Stimulated activated CD8-positive, alpha-beta memory T cell treated with anti-CD3 and anti-CD28 coated beads, Interleukin-2, amount 100 ng/mL, for 1 hour (primary cell): ENCODE measurements around the gene FGFR3.

Experiments
- DNase-seq, 2 donors: peaks; one replicate each; pipeline ENCODE4 v3.0.0-alpha.2; 2020; ENCODE audit warnings: low read depth in 2 of 2

Gene FGFR3

DNA sequence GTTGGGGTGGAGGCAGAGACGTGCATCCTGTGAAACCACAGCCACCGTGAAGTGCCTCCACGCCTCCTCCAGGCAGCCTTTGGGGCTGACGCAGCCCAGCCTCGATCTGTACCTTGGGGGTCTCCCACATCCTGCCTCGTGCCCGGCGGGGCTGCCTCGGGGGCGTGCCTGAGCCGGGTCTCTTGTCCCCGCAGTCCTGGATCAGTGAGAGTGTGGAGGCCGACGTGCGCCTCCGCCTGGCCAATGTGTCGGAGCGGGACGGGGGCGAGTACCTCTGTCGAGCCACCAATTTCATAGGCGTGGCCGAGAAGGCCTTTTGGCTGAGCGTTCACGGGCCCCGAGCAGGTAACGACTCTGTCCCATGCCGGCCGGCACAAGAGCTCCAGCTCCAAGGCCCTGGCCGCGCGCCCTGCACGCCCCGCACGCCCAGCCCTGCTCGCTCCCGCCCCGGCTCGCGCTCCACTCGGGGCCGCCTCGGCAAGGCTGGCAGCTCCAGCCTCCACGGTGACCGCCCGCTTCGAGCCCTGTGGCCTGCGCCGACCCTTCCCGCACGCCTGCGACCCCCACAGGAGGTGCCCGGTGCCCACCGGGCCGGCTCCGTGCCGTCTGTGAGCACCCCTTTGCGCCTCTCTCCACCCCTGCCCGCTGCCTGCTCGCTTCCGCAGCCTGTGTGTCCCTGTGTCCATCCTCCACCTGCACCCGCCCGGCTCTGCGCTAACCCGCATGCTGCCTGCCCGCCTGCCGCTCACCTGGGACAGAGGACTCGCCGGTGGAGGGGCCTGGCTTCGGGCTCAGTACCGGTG lies 9.8 kb downstream of the FGFR3 start:
- DNase-seq, result no peak

DNA sequence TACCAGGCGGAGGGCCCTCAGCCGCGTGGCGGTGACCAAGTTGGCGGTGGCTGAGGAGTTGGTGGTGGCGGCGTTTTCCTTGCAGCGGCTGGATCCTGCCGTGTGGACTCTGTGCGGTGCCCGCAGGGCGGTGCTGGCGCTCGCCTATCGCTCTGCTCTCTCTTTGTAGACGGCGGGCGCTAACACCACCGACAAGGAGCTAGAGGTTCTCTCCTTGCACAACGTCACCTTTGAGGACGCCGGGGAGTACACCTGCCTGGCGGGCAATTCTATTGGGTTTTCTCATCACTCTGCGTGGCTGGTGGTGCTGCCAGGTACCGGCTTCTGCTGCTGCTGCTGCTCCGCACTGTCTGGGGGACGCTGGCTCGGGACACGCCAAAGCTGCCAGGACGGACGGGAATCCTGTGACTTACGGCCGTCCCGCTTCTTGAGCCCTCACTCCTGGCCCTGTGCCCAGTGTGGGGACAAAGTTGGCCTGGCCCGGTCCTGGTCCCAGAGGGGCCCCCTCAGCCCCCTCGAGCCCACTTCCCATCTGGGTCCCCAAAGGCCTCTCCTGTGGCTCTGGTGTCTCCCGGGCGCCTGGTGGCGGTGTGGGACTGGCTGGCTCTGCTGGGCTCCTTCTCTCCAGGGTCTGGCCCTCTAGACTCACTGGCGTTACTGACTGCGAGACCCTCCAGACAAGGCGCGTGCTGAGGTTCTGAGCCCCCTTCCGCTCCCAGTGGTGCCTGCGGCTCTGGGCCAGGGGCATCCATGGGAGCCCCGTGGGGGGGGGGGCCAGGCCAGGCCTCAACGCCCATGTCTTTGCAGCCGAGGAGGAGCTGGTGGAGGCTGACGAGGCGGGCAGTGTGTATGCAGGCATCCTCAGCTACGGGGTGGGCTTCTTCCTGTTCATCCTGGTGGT lies 10.7 kb downstream of the FGFR3 start:
- DNase-seq, result no peak

GRCh38 chr4:1804638-1805492 lies 11.8 kb downstream of the FGFR3 start:
- DNase-seq, result no peak

GRCh38 chr4:1805493-1806222 lies 12.6 kb downstream of the FGFR3 start:
- DNase-seq, result no peak

DNA sequence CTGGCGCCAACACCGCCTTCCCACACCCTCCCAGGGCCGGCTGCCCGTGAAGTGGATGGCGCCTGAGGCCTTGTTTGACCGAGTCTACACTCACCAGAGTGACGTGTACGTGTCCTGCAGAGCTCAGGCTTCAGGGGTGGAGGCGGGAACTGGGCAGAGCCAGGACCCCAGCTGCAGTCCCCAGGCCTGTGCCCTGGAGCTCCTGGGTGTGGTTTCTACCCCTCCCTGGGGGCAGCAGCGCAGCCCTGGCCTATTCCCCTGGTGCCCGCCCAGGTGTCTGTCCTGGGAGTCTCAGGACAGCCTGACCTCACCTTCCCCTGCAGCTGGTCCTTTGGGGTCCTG lies 13.1 kb downstream of the FGFR3 start:
- no peak for DNase-seq

DNA sequence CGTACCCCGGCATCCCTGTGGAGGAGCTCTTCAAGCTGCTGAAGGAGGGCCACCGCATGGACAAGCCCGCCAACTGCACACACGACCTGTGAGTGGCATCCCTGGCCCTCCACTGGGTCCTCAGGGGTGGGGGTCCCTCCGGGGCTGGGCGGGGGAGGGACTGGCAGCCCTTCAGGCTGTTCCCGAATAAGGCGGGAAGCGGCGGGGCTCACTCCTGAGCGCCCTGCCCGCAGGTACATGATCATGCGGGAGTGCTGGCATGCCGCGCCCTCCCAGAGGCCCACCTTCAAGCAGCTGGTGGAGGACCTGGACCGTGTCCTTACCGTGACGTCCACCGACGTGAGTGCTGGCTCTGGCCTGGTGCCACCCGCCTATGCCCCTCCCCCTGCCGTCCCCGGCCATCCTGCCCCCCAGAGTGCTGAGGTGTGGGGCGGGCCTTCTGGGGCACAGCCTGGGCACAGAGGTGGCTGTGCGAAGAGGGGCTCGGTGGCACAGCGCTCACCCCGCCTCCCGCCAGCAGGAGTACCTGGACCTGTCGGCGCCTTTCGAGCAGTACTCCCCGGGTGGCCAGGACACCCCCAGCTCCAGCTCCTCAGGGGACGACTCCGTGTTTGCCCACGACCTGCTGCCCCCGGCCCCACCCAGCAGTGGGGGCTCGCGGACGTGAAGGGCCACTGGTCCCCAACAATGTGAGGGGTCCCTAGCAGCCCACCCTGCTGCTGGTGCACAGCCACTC lies 13.7 kb downstream of the FGFR3 start:
- no peak for DNase-seq

GRCh38 chr4:1807332-1807777 lies 14.3 kb downstream of the FGFR3 start:
- DNase-seq, result no peak

GRCh38 chr4:1808396-1808795 lies 15.3 kb downstream of the FGFR3 start:
- no peak for DNase-seq

- no peak for DNase-seq
Measured at GRCh38 chr4:1808851-1809753, 16.0 kb downstream of the FGFR3 start.

GRCh38 chr4:1809754-1810502 lies 16.8 kb downstream of the FGFR3 start:
- peak; percentile 26 to 31 for DNase-seq

DNA sequence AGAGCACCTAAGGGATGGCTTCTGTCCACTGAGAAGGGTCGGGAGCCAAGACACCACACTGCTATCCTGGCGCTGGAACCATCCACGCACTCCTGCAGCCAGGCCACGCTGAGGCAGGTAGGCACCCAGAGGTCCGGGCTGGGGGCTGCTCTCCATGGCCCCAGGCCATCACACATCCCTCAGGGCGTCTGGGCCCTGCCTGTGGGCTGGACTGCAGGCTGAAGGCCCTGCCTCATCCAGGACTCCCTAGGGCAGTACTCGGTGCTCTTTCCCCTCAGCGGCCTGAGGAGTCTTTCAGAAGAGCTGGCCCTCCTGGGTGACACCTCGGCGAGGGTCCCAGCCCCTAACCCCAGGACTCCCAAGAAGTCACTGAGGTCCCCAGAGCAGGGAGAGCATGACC lies 17.7 kb downstream of the FGFR3 start:
- DNase-seq, result no peak

- DNase-seq, result no peak
Measured at GRCh38 chr4:1812720-1813119, 19.6 kb downstream of the FGFR3 start.

DNA sequence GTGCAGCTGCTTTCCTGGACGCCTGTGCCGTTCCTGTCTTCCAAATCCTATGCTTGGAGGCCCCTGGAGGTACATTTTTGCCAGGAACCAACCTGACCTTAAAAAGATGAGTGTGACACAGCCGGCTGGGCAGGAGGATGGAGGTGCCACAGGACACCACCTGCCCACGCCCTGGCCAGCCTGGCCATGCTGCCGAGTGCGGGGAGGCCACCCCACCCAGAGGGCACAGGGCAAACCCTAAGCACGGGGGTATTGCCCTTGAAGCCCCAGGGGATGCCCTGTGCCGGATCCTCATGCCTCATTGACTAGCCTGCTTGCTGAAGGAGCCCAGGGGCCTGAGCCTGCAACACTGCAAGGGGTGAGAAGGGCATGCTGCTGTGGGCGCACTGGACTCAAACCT lies 20.1 kb downstream of the FGFR3 start:
- no peak for DNase-seq

DNA sequence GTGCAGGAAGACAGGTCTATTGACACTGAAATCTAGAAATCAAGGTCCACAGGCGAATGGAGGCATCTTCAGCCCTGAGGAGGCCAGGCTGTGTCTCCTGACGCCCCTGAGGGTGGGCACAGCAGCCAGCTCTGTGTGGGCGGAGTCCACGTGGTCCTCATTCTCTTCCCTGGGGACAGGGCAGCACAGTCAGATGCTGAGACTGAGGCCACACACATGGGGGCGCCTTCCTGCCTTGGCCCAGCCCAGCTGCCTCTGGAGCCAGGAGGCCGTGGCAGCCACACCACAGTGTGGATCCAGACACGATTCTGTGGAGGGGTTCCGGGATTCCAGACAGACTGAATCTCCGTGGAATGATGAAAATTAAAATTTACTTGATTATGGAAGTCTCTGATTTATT lies 20.8 kb downstream of the FGFR3 start:
- DNase-seq, result no peak

GRCh38 chr4:1814453-1814852 lies 21.4 kb downstream of the FGFR3 start:
- DNase-seq, result no peak

- no peak for DNase-seq
Measured at GRCh38 chr4:1815096-1815996, 22.3 kb downstream of the FGFR3 start.

DNA sequence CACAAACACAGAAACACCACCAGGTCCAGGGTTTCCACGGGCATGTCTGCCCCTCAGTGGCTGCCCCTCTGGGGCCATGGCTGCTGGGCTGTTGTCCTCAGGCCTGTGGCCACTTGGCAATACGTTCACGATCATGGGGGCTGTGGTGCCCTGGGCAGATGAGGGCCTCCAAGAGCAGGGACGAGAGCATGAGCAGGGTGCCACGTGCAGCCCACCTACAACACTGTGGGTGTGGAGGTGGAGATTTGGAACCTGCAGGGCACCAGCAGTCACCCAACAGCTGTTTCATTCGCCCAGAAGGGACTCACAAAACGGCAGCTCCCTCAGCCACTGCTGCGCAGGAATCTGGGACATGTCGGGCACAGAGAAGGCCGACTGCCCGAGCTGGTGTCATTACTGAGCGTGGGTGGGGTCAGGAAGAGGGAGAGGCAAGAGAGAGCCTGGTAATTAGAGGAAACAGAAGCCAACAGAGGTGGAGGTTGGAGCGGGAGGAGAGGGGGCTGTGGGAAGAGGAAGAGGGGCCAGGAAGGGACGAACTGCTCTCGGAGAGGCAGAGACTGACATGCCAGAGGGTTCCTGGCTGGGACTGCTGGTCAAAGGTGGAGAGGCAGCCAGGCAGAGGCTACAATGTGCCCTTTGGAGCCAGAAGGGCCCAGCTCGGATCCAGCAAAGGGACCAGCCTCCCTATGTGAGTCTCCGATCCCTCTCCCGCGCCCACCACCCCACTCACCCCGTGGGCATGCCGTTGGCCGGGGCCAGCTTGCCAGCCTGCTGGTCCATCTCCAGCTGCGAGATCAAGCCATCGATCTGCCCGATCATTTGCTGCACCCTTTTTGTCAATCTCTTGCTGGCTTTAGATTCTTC lies 23.1 kb downstream of the FGFR3 start:
- DNase-seq, result no peak
